ENCODE measurements around the gene ZNF646. TPM values are rescaled to one million over a fixed set of nuclear protein-coding genes. Genes with fewer than 3 reads are reported as not detected.

Gene ZNF646
- total RNA-seq, 1 experiment from 2014 or later: 26.8 TPM

- Histone ChIP-seq H3K4me3 (ENCODE audit: low read depth in 2 of 2, low read length in 2 of 2) (no peak overlapping the region), H3K27me3 (ENCODE audit: control insufficient read depth, insufficient read depth, low read length) (no peaks in the 10 kb centered on the region), H3K27ac (ENCODE audit: low read length) (no peak overlapping the region), H3K4me1 (ENCODE audit: control insufficient read depth, insufficient read depth, low read length) (no peaks in the 10 kb centered on the region), H3K36me3 (ENCODE audit: control insufficient read depth, insufficient read depth, low read length) (no peaks in the 10 kb centered on the region), H3K9me3 (ENCODE audit: control insufficient read depth, insufficient read depth, low read depth, low read length) (no peaks in the 10 kb centered on the region)
- in situ Hi-C loops (cut with HindIII; ENCODE audit: low pct_unique_long_range_greater_than_20kb, low sequenced_read_pairs) (no loop called here), intact Hi-C loops (cut with micrococcal nuclease; ENCODE audit: unreplicated experiment) (no loop called here)
- POLR2A ChIA-PET: no interaction called here
- CTCF ChIA-PET: interaction anchor here (1.2 to 1.5 kb wide), 2 partner anchors 10 kb away, joined by 3 to 5 read pairs; no protein-coding TSS in a partner anchor
- TF ChIP-seq POLR2AphosphoS5 (IDR thresholded peaks at IDR 0.05; ENCODE audit: low read depth, low read length): no peak
- no peak for TF ChIP-seq REST (IDR thresholded peaks at IDR 0.05; ENCODE audit: insufficient read depth in 1 of 2, low read depth in 2 of 2, low read length in 1 of 2)
- TF ChIP-seq SIN3A (IDR thresholded peaks at IDR 0.05; ENCODE audit: borderline replicate concordance, insufficient read depth, low read depth, low read length): no peak
- no peak for TF ChIP-seq TCF7L2 (IDR thresholded peaks at IDR 0.05; ENCODE audit: low read depth, low read length)
- no peak for TF ChIP-seq CTCF (IDR thresholded peaks at IDR 0.05)
- ATAC-seq (no peak), DNase-seq (ENCODE audit: low read depth, low spot score) (no peak)
- no TSS peak for BruUV-seq (replicated peaks)
These were observed 58.2 kb downstream of the ZNF646 start for GRCh38 chr16:31132303-31132979.

- no peaks in the 10 kb centered on the region for H3K36me3 ChIP-seq (ENCODE audit: control insufficient read depth, insufficient read depth, low read length)
- no peak for DNase-seq (ENCODE audit: low read depth, low spot score)
- BruUV-seq (replicated peaks): no TSS peak
- no peak overlapping the region for H3K4me3 ChIP-seq (ENCODE audit: low read depth in 2 of 2, low read length in 2 of 2)
- H3K27ac ChIP-seq (ENCODE audit: low read length): no peak overlapping the region
- in situ Hi-C loops (cut with HindIII; ENCODE audit: low pct_unique_long_range_greater_than_20kb, low sequenced_read_pairs) (no loop called here), intact Hi-C loops (cut with micrococcal nuclease; ENCODE audit: unreplicated experiment) (no loop called here)
- no peaks in the 10 kb centered on the region for H3K4me1 ChIP-seq (ENCODE audit: control insufficient read depth, insufficient read depth, low read length)
- no peaks in the 10 kb centered on the region for H3K27me3 ChIP-seq (ENCODE audit: control insufficient read depth, insufficient read depth, low read length)
- H3K9me3 ChIP-seq (ENCODE audit: control insufficient read depth, insufficient read depth, low read depth, low read length): no peaks in the 10 kb centered on the region
- no peak for TF ChIP-seq REST (IDR thresholded peaks at IDR 0.05; ENCODE audit: insufficient read depth in 1 of 2, low read depth in 2 of 2, low read length in 1 of 2)
- no peak for TF ChIP-seq TCF7L2 (IDR thresholded peaks at IDR 0.05; ENCODE audit: low read depth, low read length)
- no peak for TF ChIP-seq SIN3A (IDR thresholded peaks at IDR 0.05; ENCODE audit: borderline replicate concordance, insufficient read depth, low read depth, low read length)
- no peak for TF ChIP-seq CTCF (IDR thresholded peaks at IDR 0.05)
- no peak for TF ChIP-seq POLR2AphosphoS5 (IDR thresholded peaks at IDR 0.05; ENCODE audit: low read depth, low read length)
- ChIA-PET POLR2A (no interaction called here), CTCF (interaction anchor here (1.2 kb wide), 1 partner anchor 9 kb away, joined by 5 read pairs; no protein-coding TSS in a partner anchor)
- ATAC-seq: no peak
These were observed 58.9 kb downstream of the ZNF646 start for GRCh38 chr16:31133046-31133501.

Measured in Panc1 (cell line).